OCI-LY7 (cell line): ENCODE data around the gene RINL.

ENCODE experiments used
- EZH2phosphoT487 ChIP-seq: fragments of 200-600 bp; sonication (generic); IDR thresholded peaks from 2 replicates; pipeline ENCODE4 v1.6.1; 2018; ENCODE audit warnings: low read depth, borderline replicate concordance, mild to moderate bottlenecking, mixed run types, antibody characterized with exemption, low read length, moderate library complexity, mixed read lengths
- TF ChIP-seq, protein P1 (sequence below): fragments of 200-600 bp; sonication (generic); conservative IDR thresholded peaks from 2 replicates; pipeline ENCODE4 v1.5.1; 2014; ENCODE audit warnings: mild to moderate bottlenecking, antibody characterized with exemption, low read length, moderate library complexity, mixed read lengths

- TF ChIP-seq, protein P1, sequence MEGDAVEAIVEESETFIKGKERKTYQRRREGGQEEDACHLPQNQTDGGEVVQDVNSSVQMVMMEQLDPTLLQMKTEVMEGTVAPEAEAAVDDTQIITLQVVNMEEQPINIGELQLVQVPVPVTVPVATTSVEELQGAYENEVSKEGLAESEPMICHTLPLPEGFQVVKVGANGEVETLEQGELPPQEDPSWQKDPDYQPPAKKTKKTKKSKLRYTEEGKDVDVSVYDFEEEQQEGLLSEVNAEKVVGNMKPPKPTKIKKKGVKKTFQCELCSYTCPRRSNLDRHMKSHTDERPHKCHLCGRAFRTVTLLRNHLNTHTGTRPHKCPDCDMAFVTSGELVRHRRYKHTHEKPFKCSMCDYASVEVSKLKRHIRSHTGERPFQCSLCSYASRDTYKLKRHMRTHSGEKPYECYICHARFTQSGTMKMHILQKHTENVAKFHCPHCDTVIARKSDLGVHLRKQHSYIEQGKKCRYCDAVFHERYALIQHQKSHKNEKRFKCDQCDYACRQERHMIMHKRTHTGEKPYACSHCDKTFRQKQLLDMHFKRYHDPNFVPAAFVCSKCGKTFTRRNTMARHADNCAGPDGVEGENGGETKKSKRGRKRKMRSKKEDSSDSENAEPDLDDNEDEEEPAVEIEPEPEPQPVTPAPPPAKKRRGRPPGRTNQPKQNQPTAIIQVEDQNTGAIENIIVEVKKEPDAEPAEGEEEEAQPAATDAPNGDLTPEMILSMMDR: no peak
- TF ChIP-seq EZH2phosphoT487: no peak
These were observed 21.5 kb upstream of the RINL start, which contains the start of the genes NFKBIB and SIRT2 for GRCh38 chr19:38899447-38900201.
